ENCODE measurements around the gene TMEM234.

TMEM234 gene

GRCh38 chr1:32239337-32239736, 17.2 kb upstream of the TMEM234 start:
- no peak for DNase-seq

GRCh38 chr1:32234792-32235191, 12.6 kb upstream of the TMEM234 start:
- no peak for DNase-seq

- DNase-seq: no peak
These were observed 10.6 kb upstream of the TMEM234 start for GRCh38 chr1:32232558-32233304.

- DNase-seq: no peak
These were observed 9.8 kb upstream of the TMEM234 start for GRCh38 chr1:32231843-32232432.

- DNase-seq: no peak
These were observed 6.6 kb upstream of the TMEM234 start for GRCh38 chr1:32228771-32229170.

GRCh38 chr1:32224285-32224684, 2.1 kb upstream of the TMEM234 start:
- no peak for DNase-seq

GRCh38 chr1:32223683-32224082, 1.5 kb upstream of the TMEM234 start:
- no peak for DNase-seq

GRCh38 chr1:32221581-32221979, 573 bp downstream of the TMEM234 start:
- DNase-seq: no peak

GRCh38 chr1:32220746-32221580, 1.2 kb downstream of the TMEM234 start:
- DNase-seq: no peak

GRCh38 chr1:32219022-32219421, 3.1 kb downstream of the TMEM234 start:
- no peak for DNase-seq

GRCh38 chr1:32216566-32216965, 5.6 kb downstream of the TMEM234 start:
- no peak for DNase-seq

- peak; percentile 32 for DNase-seq
These were observed 6.3 kb downstream of the TMEM234 start for GRCh38 chr1:32215629-32216480.

- DNase-seq: no peak
These were observed 13.2 kb downstream of the TMEM234 start, which contains the start of gene DCDC2B for GRCh38 chr1:32208891-32209328. Gene DCDC2B (plus strand): TSS chr1:32209089. CDS start chr1:32209094, 5 bp downstream.

GRCh38 chr1:32208469-32208868, 13.7 kb downstream of the TMEM234 start:
- no peak for DNase-seq

- peak; percentile 57 for DNase-seq
These were observed 16.5 kb downstream of the TMEM234 start, which contains the start of gene IQCC for GRCh38 chr1:32205401-32206370. Gene IQCC (plus strand): TSS chr1:32205671. CDS start chr1:32205682, 11 bp downstream.

- no peak for DNase-seq
These were observed 17.2 kb downstream of the TMEM234 start for GRCh38 chr1:32204943-32205361.

GRCh38 chr1:32201011-32201855, 20.9 kb downstream of the TMEM234 start:
- no peak for DNase-seq

GRCh38 chr1:32200226-32201010, 21.7 kb downstream of the TMEM234 start, which contains the start of gene CCDC28B:
Gene CCDC28B (plus strand): TSS chr1:32200595. CDS start chr1:32201936, 1,341 bp downstream.
- DNase-seq: no peak

- DNase-seq: no peak
These were observed 22.5 kb downstream of the TMEM234 start for GRCh38 chr1:32199717-32200072.

All from NCI-H1694 (cell line).